Parathyroid adenoma (tissue), 2 donors: ENCODE results near the gene KRTAP5-2.

Experiments
- H2AFZ ChIP-seq: fragments of 300-600 bp; sonication (generic); one replicate; pipeline ENCODE4 v1.7.0; 2017; ENCODE audit warnings: antibody characterized with exemption, mild to moderate bottlenecking
- H3K27ac ChIP-seq: fragments of 300-600 bp; sonication (generic); one replicate; pipeline ENCODE4 v1.7.0; 2017
- H3K27me3 ChIP-seq: fragments of 300-600 bp; sonication (generic); one replicate; pipeline ENCODE4 v1.7.0; 2017; ENCODE audit warnings: low read length; ENCODE audit not compliant: control insufficient read depth, insufficient read depth
- H3K36me3 ChIP-seq: fragments of 300-600 bp; sonication (generic); one replicate; pipeline ENCODE4 v1.7.0; 2017; ENCODE audit warnings: low read length; ENCODE audit not compliant: control insufficient read depth, insufficient read depth
- H3K4me1 ChIP-seq: fragments of 300-600 bp; sonication (generic); one replicate; pipeline ENCODE4 v1.7.0; 2017; ENCODE audit warnings: control low read depth
- H3K4me2 ChIP-seq: fragments of 300-600 bp; sonication (generic); one replicate; pipeline ENCODE4 v1.7.0; 2017; ENCODE audit warnings: low read length
- H3K4me3 ChIP-seq: fragments of 300-600 bp; sonication (generic); one replicate; pipeline ENCODE4 v1.7.0; 2017; ENCODE audit warnings: low read depth, low read length
- H3K79me2 ChIP-seq: fragments of 300-600 bp; sonication (generic); one replicate; pipeline ENCODE4 v1.7.0; 2017; ENCODE audit warnings: control low read depth
- H3K9ac ChIP-seq: fragments of 300-600 bp; sonication (generic); one replicate; pipeline ENCODE4 v1.7.0; 2017; ENCODE audit warnings: mild to moderate bottlenecking
- H3K9me3 ChIP-seq: fragments of 300-600 bp; sonication (generic); one replicate; pipeline ENCODE4 v1.7.0; 2017; ENCODE audit warnings: low read length; ENCODE audit not compliant: control insufficient read depth
- TF ChIP-seq, protein P1 (sequence below): fragments of 300-600 bp; sonication (generic); IDR thresholded peaks from one replicate; pipeline ENCODE4 v1.7.0; 2017; ENCODE audit warnings: antibody characterized with exemption, mild to moderate bottlenecking
- donor health status: primary hyperparathyroidism.

KRTAP5-2 gene

DNA sequence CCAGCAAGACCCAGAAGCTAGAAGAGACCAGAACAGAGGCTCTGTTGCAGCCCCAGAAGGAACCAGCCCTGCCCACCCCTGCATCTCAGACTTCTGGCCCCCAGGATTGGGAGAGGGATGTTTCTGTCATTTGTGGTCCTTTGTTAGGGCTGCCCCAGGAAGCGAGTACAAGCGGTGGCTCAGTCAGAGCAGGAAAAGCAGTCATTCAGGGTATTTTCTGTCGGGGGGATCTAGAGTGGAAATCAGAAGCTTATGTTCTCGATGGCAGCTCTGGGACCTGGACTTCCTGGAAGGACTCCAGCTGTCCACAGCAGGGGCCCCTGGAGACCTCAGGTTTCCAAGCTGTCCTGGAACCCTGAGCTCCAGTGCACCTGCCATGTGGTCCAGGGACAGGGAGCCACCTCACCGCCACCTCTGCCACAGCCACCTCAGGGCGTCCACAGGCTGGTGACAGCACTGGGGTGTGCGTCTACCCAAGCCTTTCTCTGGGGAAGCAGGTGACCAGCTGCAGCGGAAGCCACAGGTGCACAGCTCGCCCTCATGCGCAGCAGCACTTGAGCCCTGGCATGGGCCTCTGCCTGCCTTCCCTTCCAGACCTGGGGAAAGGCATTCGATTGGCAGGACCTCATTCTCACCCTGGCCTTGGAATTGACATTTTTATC, 34.1 kb upstream of the KRTAP5-2 start:
- Histone ChIP-seq H2AFZ (no peak overlapping the region), H3K4me1 (no peaks in the 10 kb centered on the region), H3K9me3 (no peaks in the 10 kb centered on the region), H3K36me3 (no peaks in the 10 kb centered on the region), H3K79me2 (no peaks in the 10 kb centered on the region), H3K4me2 (no peak overlapping the region), H3K27ac (no peak overlapping the region), H3K9ac (no peak overlapping the region), H3K27me3 (no peaks in the 10 kb centered on the region), H3K4me3 (no peak overlapping the region)
- TF ChIP-seq, protein P1, sequence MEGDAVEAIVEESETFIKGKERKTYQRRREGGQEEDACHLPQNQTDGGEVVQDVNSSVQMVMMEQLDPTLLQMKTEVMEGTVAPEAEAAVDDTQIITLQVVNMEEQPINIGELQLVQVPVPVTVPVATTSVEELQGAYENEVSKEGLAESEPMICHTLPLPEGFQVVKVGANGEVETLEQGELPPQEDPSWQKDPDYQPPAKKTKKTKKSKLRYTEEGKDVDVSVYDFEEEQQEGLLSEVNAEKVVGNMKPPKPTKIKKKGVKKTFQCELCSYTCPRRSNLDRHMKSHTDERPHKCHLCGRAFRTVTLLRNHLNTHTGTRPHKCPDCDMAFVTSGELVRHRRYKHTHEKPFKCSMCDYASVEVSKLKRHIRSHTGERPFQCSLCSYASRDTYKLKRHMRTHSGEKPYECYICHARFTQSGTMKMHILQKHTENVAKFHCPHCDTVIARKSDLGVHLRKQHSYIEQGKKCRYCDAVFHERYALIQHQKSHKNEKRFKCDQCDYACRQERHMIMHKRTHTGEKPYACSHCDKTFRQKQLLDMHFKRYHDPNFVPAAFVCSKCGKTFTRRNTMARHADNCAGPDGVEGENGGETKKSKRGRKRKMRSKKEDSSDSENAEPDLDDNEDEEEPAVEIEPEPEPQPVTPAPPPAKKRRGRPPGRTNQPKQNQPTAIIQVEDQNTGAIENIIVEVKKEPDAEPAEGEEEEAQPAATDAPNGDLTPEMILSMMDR, result no peak

DNA sequence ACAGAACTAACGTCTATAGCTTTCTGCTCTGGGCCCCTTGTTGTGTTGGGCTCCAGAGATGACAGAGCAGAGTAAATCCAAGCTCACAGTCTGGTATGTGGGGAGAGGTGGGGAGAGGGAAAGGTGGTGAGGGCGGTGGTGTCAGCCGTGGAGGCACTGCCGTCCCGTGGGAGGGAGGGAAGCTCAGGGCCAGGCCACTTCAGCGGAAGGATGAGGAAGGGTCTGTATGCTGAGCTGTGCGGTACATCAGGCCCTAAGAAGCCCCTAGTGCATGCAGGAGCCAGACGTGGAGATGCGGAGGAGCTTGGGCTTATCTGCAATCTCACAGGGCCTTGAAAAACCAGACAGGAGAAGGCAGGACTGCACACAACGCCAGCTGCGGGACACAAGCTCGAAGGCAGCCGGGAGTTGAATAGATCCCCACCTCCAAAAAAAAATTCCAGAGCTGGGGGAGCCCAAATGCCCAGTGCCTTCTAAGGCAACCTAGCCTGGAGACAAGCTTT, 33.0 kb upstream of the KRTAP5-2 start:
- no peak overlapping the region for H2AFZ ChIP-seq
- H3K27ac ChIP-seq, result no peak overlapping the region
- no peaks in the 10 kb centered on the region for H3K36me3 ChIP-seq
- H3K4me1 ChIP-seq, result no peaks in the 10 kb centered on the region
- no peaks in the 10 kb centered on the region for H3K27me3 ChIP-seq
- no peaks in the 10 kb centered on the region for H3K9me3 ChIP-seq
- H3K4me2 ChIP-seq, result no peak overlapping the region
- TF ChIP-seq, protein P1, result no peak
- no peaks in the 10 kb centered on the region for H3K79me2 ChIP-seq
- no peak overlapping the region for H3K4me3 ChIP-seq
- no peak overlapping the region for H3K9ac ChIP-seq

DNA sequence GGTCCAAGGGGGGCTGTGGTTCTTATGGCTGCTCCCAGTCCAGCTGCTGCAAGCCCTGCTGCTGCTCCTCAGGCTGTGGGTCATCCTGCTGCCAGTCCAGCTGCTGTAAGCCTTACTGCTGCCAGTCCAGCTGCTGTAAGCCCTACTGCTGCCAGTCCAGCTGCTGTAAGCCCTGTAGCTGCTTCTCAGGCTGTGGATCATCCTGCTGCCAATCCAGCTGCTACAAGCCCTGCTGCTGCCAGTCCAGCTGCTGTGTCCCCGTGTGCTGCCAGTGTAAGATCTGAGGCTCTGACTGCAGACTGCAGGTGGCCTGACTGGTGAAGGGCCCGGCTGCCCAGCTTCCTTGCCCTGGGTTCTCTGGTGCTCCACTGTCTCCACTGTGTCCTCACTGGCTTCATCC, 32.2 kb upstream of the KRTAP5-2 start:
- H3K36me3 ChIP-seq, result no peaks in the 10 kb centered on the region
- no peaks in the 10 kb centered on the region for H3K9me3 ChIP-seq
- H3K4me1 ChIP-seq, result no peaks in the 10 kb centered on the region
- no peak overlapping the region for H3K9ac ChIP-seq
- H3K27ac ChIP-seq, result no peak overlapping the region
- TF ChIP-seq, protein P1, result no peak
- H3K4me2 ChIP-seq, result no peak overlapping the region
- H3K4me3 ChIP-seq, result no peak overlapping the region
- H3K79me2 ChIP-seq, result no peaks in the 10 kb centered on the region
- H3K27me3 ChIP-seq, result no peaks in the 10 kb centered on the region
- H2AFZ ChIP-seq, result no peak overlapping the region

DNA sequence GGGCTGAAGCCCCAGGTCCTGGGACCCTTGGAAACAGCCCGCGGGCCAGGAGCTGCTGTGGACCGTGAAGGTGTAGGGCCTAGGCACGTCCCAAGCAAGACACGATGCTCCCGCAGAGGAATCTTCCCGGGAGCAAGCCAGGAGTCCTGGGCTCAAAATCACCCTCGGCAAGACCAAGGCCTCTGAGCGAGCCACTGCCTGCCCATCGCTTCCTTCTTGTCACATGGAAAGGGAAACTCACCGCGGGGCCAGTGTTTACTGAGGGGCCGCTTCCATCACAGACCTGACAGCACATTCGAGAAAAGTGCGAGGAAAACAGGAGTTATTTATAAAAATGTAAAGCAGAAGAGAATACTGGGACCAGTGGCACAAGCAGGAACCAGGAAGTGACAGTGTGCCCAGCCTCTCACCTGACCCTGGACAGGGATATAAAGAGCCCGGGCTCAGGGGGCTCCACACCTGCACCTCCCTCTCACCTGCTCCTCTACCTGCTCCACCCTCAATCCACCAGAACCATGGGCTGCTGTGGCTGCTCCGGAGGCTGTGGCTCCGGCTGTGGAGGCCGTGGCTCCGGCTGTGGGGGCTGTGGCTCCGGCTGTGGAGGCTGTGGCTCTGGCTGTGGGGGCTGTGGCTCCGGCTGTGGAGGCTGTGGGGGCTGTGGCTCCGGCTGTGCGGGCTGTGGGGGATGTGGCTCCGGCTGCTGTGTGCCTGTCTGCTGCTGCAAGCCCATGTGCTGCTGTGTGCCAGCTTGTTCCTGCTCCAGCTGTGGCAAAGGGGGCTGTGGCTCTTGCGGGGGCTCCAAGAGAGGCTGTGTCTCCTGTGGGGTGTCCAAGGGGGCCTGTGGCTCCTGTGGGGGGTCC, 31.5 kb upstream of the KRTAP5-2 start, which contains the start of gene KRTAP5-5:
Gene KRTAP5-5 (plus strand): TSS at position 450 of the 860 bp plus-strand sequence. CDS start 66 bp downstream, at position 516.
- Histone ChIP-seq H3K9ac (no peak within 1 kb of the TSS), H3K36me3 (no peaks in the 10 kb centered on the region), H3K4me3 (no peak within 1 kb of the TSS), H3K27ac (no peak within 1 kb of the TSS), H3K4me2 (no peak within 1 kb of the TSS), H3K4me1 (no peaks in the 10 kb centered on the region), H2AFZ (no peak within 1 kb of the TSS), H3K79me2 (no peaks in the 10 kb centered on the region), H3K9me3 (no peaks in the 10 kb centered on the region), H3K27me3 (no peaks in the 10 kb centered on the region)
- TF ChIP-seq, protein P1, result no peak
